Bronchial epithelial cell (primary cell): ENCODE measurements around the gene COL6A3. TPM values are rescaled to one million over a fixed set of nuclear protein-coding genes. Genes with fewer than 3 reads are reported as not detected.

Experiments used
- DNase-seq: peaks from one replicate; pipeline ENCODE4 v3.0.0-alpha.2; 2010; ENCODE audit warnings: low read depth
- FAIRE-seq: peaks from 2 replicates; lab custom pipeline; 2011; peaks lifted over from hg19 to GRCh38; lab: Jason Lieb, UNC
- H3K27me3 ChIP-seq: 2 replicates; pipeline ENCODE4 v1.5.1; 2011; ENCODE audit warnings: low read length; ENCODE audit not compliant: control insufficient read depth, insufficient read depth
- H3K36me3 ChIP-seq: 2 replicates; pipeline ENCODE4 v1.5.1; 2011; ENCODE audit warnings: low read length; ENCODE audit not compliant: control insufficient read depth, insufficient read depth
- H3K4me3 ChIP-seq: 2 replicates; pipeline ENCODE4 v1.5.1; 2011; ENCODE audit warnings: mild to moderate bottlenecking, low read depth, low read length, control low read depth
- CTCF ChIP-seq: IDR thresholded peaks from 2 replicates; pipeline ENCODE4 v1.5.1; 2011; ENCODE audit warnings: mild to moderate bottlenecking, moderate library complexity, low read length, control low read depth, inconsistent platforms; ENCODE audit not compliant: insufficient read depth, severe bottlenecking
- total RNA-seq: library from RNA; depleted of rRNA; stranded (reverse); fragments of >200 nt; gene quantifications from 2 replicates; pipeline ENCODE4 v1.2.1, GENCODE V29; 2014

Gene COL6A3
- total RNA-seq, 1 donor from 2014 or later = 16.6 TPM

GRCh38 chr2:237333748-237334147 is 80.2 kb downstream of the COL6A3 start:
- no peak for TF ChIP-seq CTCF
- DNase-seq (no peak), FAIRE-seq (no peak)

GRCh38 chr2:237330541-237330940 is 83.4 kb downstream of the COL6A3 start:
- Histone ChIP-seq H3K27me3 (peaks cover 3% of the 10 kb centered on the region), H3K36me3 (no peaks in the 10 kb centered on the region), H3K4me3 (no peak overlapping the region)
- FAIRE-seq (no peak), DNase-seq (no peak)
- TF ChIP-seq CTCF = no peak

More at GRCh38 chr2:237333748-237334147, 80.2 kb downstream of the COL6A3 start:
- Histone ChIP-seq H3K27me3 (no peaks in the 10 kb centered on the region), H3K4me3 (no peak overlapping the region), H3K36me3 (no peaks in the 10 kb centered on the region)

- Histone ChIP-seq H3K36me3 (no peaks in the 10 kb centered on the region), H3K27me3 (peaks cover 3% of the 10 kb centered on the region), H3K4me3 (no peak overlapping the region)
- no peak for DNase-seq
- FAIRE-seq = no peak
- no peak for TF ChIP-seq CTCF
These were observed 86.6 kb downstream of the COL6A3 start for GRCh38 chr2:237327175-237327950.

GRCh38 chr2:237326266-237327171 is 87.4 kb downstream of the COL6A3 start:
- FAIRE-seq = peak; percentile 7
- no peak for DNase-seq
- Histone ChIP-seq H3K27me3 (peaks cover 3% of the 10 kb centered on the region), H3K4me3 (no peak overlapping the region), H3K36me3 (no peaks in the 10 kb centered on the region)
- TF ChIP-seq CTCF = no peak

- TF ChIP-seq CTCF = no peak
- FAIRE-seq (no peak), DNase-seq (no peak)
- no peaks in the 10 kb centered on the region for H3K36me3 ChIP-seq
- H3K27me3 ChIP-seq = peaks cover 3% of the 10 kb centered on the region
- H3K4me3 ChIP-seq = no peak overlapping the region
These were observed 89.1 kb downstream of the COL6A3 start for GRCh38 chr2:237324837-237325236.
